NOMO-1 treated with dmso at 0.1 percent for 144 hours (cell line): Measurements from ENCODE around the gene ITGAV.

Source experiments
- DNase-seq: peaks from one replicate; lab custom pipeline; 2025; ENCODE audit not compliant: unreplicated experiment; lab: John Stamatoyannopoulos, UW

Gene ITGAV

GRCh38 chr2:186573531-186573930 lies 16.3 kb upstream of the ITGAV start:
- no peak for DNase-seq

GRCh38 chr2:186575302-186575701 lies 14.6 kb upstream of the ITGAV start:
- peak; percentile 78 for DNase-seq

GRCh38 chr2:186575856-186576255 lies 14.0 kb upstream of the ITGAV start:
- DNase-seq, result no peak

GRCh38 chr2:186576614-186577013 lies 13.2 kb upstream of the ITGAV start:
- no peak for DNase-seq

GRCh38 chr2:186582698-186583097 lies 7.2 kb upstream of the ITGAV start:
- no peak for DNase-seq

- DNase-seq, result no peak
Observed at GRCh38 chr2:186584053-186584452, 5.8 kb upstream of the ITGAV start.

GRCh38 chr2:186588421-186588820 lies 1.4 kb upstream of the ITGAV start:
- DNase-seq, result no peak

- DNase-seq, result no peak
Observed at GRCh38 chr2:186588940-186589611, 780 bp upstream of the ITGAV start.

- no peak for DNase-seq
Observed at GRCh38 chr2:186590350-186590758, 498 bp downstream of the ITGAV start.

- no peak for DNase-seq
Observed at GRCh38 chr2:186590759-186591505, 1.1 kb downstream of the ITGAV start.

- DNase-seq, result no peak
Observed at GRCh38 chr2:186591506-186591890, 1.6 kb downstream of the ITGAV start.

GRCh38 chr2:186592137-186592875 lies 2.5 kb downstream of the ITGAV start:
- DNase-seq, result no peak

- no peak for DNase-seq
Observed at GRCh38 chr2:186593523-186593922, 3.7 kb downstream of the ITGAV start.

GRCh38 chr2:186594001-186594722 lies 4.3 kb downstream of the ITGAV start:
- DNase-seq, result no peak

- no peak for DNase-seq
Observed at GRCh38 chr2:186595219-186595618, 5.4 kb downstream of the ITGAV start.

- no peak for DNase-seq
Observed at GRCh38 chr2:186599186-186599778, 9.4 kb downstream of the ITGAV start.

GRCh38 chr2:186603286-186603685 lies 13.4 kb downstream of the ITGAV start:
- no peak for DNase-seq

- no peak for DNase-seq
Observed at GRCh38 chr2:186605041-186605440, 15.2 kb downstream of the ITGAV start.

GRCh38 chr2:186607660-186608324 lies 17.9 kb downstream of the ITGAV start:
- no peak for DNase-seq

GRCh38 chr2:186610785-186611184 lies 20.9 kb downstream of the ITGAV start:
- no peak for DNase-seq
